RWPE2 (cell line): Measurements from ENCODE around the gene ROPN1B.
"Not testable (repeated sequence)": the region's sequence is repeated elsewhere in the genome, so short reads cannot be mapped to it uniquely, and the experiment has no call there.

Source experiments
- ATAC-seq: fragments of 200-7000 bp; cut with Tn5 transposase; 3 replicates; pipeline ENCODE4 v1.9.1; 2021; ENCODE audit warnings: low read depth
- DNase-seq: peaks from one replicate; pipeline ENCODE4 v3.0.0-alpha.2; 2020; ENCODE audit warnings: low spot score
- H3K27ac ChIP-seq: fragments of 450-650 bp; 2 replicates; pipeline ENCODE4 v1.5.1; 2017; ENCODE audit warnings: mild to moderate bottlenecking; ENCODE audit not compliant: poor library complexity, severe bottlenecking
- H3K27me3 ChIP-seq: fragments of 250-450 bp; sonication (Bioruptor Pico); 2 replicates; pipeline ENCODE4 v1.5.1; 2021; ENCODE audit warnings: mild to moderate bottlenecking, moderate library complexity; ENCODE audit not compliant: insufficient read depth, poor library complexity, severe bottlenecking
- H3K36me3 ChIP-seq: fragments of 250-450 bp; sonication (Bioruptor Pico); 2 replicates; pipeline ENCODE4 v1.5.1; 2020; ENCODE audit warnings: low read depth, mild to moderate bottlenecking, moderate library complexity
- H3K4me1 ChIP-seq: fragments of 250-450 bp; sonication (Bioruptor Pico); 2 replicates; pipeline ENCODE4 v1.5.1; 2021; ENCODE audit warnings: mild to moderate bottlenecking, moderate library complexity; ENCODE audit not compliant: insufficient read depth, poor library complexity, severe bottlenecking
- H3K4me3 ChIP-seq: fragments of 250-450 bp; sonication (Bioruptor Pico); 2 replicates; pipeline ENCODE4 v1.5.1; 2021; ENCODE audit warnings: mild to moderate bottlenecking, moderate library complexity; ENCODE audit not compliant: severe bottlenecking
- H3K9me3 ChIP-seq: fragments of 250-450 bp; sonication (Bioruptor Pico); 2 replicates; pipeline ENCODE4 v1.5.1; 2021; ENCODE audit warnings: mild to moderate bottlenecking, moderate library complexity; ENCODE audit not compliant: severe bottlenecking
- TF ChIP-seq, protein P1 (sequence below): fragments of 450-650 bp; IDR thresholded peaks from one replicate; pipeline ENCODE4 v1.5.1; 2017; ENCODE audit warnings: mild to moderate bottlenecking, moderate library complexity; ENCODE audit not compliant: poor library complexity, severe bottlenecking

Gene ROPN1B

DNA sequence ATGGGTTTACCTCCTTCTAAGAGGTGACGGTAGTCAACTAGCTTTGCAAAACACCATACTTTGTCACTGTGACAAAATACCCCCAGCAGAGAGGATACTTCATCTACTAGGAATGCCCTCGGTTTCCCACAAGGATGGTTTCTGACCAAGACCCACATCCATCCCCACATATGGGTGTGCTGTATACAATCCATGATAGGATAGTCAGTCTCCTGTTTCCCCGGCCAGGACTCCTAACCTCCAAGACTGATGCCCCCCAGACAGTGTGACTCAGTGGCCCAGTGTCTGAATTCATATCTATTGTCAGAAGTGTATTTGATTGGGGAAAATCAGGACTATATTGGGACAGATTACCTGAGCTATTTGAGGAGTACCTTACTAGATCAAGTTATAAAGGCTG is 17.8 kb upstream of the ROPN1B start:
- not testable (repeated sequence) for H3K9me3 ChIP-seq, H3K27ac ChIP-seq, ATAC-seq, H3K36me3 ChIP-seq, DNase-seq, H3K4me3 ChIP-seq, H3K27me3 ChIP-seq
- H3K4me1 ChIP-seq, result peaks cover 12% of the 10 kb centered on the region

DNA sequence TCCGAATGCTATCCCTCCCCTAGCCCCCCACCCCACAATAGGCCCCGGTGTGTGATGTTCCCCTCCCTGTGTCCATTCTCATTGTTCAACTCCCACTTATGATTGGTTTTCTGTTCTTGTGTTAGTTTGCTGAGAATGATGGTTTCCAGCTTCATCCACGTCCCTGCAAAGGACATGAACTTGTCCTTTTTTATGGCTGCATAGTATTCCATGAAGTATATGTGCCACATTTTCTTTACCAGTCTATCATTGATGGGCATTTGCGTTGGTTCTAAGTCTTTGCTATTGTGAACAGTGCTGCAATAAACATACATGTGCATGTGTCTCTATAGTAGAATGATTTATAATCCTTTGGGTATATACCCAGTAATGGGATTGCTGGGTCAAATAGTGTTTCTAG is 12.0 kb upstream of the ROPN1B start:
- not testable (repeated sequence) for DNase-seq, H3K9me3 ChIP-seq, ATAC-seq, H3K36me3 ChIP-seq, H3K4me1 ChIP-seq, H3K4me3 ChIP-seq, H3K27ac ChIP-seq, H3K27me3 ChIP-seq

DNA sequence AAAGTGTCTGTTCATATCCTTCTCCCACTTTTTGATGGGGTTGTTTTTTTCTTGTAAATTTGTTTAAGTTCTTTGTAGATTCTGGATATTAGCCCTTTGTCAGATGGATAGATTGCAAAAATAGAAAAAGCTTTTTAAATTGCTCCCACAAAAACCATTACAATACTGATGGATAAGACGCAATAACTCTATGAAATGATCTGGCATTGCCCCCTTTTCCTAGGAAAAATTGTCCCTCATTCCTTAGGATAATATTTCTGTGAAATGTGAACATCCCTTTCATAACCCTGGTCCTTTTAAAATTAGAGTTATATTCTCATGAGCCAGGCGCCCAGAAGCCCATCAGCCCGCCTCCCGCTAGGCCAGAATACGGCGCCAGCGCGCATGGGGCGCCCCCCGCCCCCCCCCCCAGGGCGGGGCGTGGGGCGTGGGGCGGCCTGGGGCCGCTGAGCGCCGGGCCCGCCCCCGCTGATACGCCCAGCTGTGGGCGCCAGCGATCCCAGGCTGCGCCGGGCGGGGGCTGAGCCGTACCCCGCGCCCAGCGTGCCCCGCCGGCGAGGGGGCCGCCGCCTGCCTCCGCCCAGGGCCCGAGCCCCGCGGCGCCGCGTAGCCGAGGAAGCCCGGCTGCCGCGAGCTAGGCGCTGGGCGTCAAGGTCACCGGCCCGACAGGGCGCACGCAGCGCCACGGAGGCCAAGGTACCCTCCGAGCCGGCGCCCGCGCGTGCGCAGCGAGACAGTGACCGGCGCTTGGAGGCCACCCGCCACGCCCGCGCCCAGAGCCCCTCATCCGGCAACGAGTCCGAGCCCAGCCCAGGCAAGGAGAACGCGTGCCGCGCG is 11.1 kb upstream of the ROPN1B start:
- Histone ChIP-seq H3K27ac (no peak overlapping the region), H3K27me3 (no peaks in the 10 kb centered on the region), H3K4me1 (no peaks in the 10 kb centered on the region), H3K36me3 (no peaks in the 10 kb centered on the region), H3K4me3 (peak overlapping the region; percentile 24), H3K9me3 (no peaks in the 10 kb centered on the region)
- ATAC-seq (peak; percentile 23; the same call in 1 of the 3 replicates), DNase-seq (no peak)
- TF ChIP-seq, protein P1, sequence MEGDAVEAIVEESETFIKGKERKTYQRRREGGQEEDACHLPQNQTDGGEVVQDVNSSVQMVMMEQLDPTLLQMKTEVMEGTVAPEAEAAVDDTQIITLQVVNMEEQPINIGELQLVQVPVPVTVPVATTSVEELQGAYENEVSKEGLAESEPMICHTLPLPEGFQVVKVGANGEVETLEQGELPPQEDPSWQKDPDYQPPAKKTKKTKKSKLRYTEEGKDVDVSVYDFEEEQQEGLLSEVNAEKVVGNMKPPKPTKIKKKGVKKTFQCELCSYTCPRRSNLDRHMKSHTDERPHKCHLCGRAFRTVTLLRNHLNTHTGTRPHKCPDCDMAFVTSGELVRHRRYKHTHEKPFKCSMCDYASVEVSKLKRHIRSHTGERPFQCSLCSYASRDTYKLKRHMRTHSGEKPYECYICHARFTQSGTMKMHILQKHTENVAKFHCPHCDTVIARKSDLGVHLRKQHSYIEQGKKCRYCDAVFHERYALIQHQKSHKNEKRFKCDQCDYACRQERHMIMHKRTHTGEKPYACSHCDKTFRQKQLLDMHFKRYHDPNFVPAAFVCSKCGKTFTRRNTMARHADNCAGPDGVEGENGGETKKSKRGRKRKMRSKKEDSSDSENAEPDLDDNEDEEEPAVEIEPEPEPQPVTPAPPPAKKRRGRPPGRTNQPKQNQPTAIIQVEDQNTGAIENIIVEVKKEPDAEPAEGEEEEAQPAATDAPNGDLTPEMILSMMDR, result no peak

DNA sequence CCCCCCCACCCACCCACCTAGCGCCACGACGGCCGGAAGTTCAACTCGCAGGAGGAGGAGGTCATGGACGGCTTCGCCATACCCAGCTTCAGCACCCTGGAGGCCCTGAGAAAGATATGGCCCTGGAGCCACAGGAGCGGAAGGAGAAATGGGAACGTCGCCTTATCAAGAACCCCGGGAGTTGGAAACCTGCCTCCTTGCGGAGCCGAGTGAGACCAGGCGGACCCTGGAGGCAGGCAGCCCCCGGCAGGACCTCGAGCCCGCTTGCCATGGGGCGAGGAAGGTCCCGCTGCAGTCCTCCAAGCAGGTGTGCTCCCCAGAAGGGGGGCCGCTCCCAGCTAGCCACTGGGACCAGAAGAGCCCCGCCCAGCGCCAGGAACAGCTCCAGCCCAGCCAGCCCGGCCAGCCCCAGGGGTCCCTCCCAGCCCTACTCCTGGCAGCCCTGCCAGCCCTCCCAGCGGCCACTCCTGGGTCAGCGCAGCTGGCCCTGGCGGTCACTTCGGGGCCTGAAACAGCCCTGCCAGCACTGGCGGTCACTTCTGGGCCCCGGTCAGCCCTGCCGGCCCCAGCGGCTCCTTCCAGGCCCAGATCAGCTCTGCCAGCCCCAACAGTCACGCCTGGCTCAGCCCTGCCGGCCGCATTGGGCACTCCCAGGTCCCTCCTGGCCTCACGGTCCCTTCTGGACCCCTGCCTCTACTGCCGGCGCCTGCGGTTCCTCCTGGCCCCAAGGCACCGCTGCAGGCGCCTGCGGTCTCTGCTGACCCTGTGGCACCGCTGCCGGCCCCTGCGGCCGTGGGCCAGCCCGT is 10.3 kb upstream of the ROPN1B start:
- Histone ChIP-seq H3K27ac (no peak overlapping the region), H3K36me3 (no peaks in the 10 kb centered on the region), H3K4me3 (no peak overlapping the region), H3K9me3 (no peaks in the 10 kb centered on the region), H3K27me3 (no peaks in the 10 kb centered on the region), H3K4me1 (no peaks in the 10 kb centered on the region)
- peak; percentile 55 for DNase-seq
- ATAC-seq, result no peak
- TF ChIP-seq, protein P1, result no peak

DNA sequence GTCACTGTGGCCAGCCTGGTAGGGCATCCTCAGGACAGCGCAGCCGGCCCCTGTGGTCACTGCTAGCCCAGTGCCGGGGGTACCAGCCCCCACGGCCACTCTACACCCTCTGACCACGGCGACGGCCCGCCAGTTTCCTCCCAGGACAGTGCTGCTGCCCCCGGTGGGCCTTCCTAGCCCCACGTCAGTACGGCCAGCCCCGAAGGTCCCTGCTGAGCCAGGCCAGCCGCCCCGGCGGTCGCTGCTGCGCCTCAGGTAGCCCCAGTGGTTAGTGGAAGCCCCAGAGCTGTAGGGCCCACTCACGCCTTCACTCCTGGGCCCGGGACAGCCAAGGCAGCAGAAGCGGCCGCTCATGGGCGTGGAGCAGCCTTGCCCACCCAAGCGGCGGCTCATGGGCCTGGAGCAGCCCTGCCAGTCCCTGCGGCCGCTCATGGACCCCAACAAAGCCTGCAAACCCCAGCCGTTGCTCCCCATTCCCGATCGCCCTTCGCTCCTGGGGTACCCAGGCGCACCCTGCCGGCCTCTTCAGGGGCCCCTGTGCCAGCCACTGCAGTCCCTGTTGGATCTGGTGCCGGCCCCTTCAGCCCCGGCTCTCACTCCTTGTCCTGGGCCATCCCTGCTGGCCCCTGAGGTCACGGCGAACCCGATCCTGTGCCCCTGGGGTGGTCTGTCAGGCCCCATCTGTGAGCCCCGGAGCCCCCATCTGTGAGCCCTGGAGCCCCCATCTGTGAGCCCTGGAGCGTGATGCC is 9.5 kb upstream of the ROPN1B start:
- Histone ChIP-seq H3K27ac (no peak overlapping the region), H3K9me3 (no peaks in the 10 kb centered on the region), H3K36me3 (no peaks in the 10 kb centered on the region), H3K4me1 (no peaks in the 10 kb centered on the region), H3K27me3 (no peaks in the 10 kb centered on the region), H3K4me3 (no peak overlapping the region)
- ATAC-seq, result no peak; the same call in 2 of the 3 replicates
- peak; percentile 50 for DNase-seq
- TF ChIP-seq, protein P1, result no peak
